ENCODE results near the gene GSDME. TPM values are rescaled to one million over a fixed set of nuclear protein-coding genes. Genes with fewer than 3 reads are reported as not detected.

The GSDME gene
- total and polyA plus RNA-seq, 9 donors: 14.3 to 37.0 (median 29.2) TPM

DNA sequence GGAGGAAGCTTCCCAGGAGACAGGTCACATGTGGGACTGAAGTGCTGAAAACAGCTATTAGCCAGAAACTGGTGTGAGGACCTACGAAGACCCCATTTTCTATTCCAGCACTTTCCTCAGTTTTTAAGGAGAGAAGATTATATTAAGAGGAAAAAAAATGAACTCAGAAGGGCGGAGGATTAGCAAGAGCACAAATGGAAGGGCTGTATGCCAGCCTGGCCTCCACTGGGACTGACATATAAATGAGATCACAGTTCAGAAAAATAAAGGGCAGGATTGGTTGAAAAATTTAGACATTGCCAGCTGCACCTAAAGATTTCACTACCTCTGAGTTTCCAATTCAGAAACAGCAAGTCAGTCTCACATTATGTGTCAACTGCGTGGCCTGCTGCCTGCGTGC lies 53.0 kb downstream of the GSDME start:
- 70 to 82% (median 73%) methylated on average over 4 of the region's 4 CpGs for whole genome bisulfite sequencing, 3 donors
- Histone ChIP-seq H3K9me3 (no peaks in the 10 kb centered on the region), H3K36me3 (no peaks in the 10 kb centered on the region), H3K4me3 (no peak overlapping the region), H3K27ac (no peak overlapping the region), H3K27me3 (no peaks in the 10 kb centered on the region), H3K4me1 (ENCODE audit: insufficient read depth) (peaks cover 11% of the 10 kb centered on the region)
- TF ChIP-seq, protein P1, sequence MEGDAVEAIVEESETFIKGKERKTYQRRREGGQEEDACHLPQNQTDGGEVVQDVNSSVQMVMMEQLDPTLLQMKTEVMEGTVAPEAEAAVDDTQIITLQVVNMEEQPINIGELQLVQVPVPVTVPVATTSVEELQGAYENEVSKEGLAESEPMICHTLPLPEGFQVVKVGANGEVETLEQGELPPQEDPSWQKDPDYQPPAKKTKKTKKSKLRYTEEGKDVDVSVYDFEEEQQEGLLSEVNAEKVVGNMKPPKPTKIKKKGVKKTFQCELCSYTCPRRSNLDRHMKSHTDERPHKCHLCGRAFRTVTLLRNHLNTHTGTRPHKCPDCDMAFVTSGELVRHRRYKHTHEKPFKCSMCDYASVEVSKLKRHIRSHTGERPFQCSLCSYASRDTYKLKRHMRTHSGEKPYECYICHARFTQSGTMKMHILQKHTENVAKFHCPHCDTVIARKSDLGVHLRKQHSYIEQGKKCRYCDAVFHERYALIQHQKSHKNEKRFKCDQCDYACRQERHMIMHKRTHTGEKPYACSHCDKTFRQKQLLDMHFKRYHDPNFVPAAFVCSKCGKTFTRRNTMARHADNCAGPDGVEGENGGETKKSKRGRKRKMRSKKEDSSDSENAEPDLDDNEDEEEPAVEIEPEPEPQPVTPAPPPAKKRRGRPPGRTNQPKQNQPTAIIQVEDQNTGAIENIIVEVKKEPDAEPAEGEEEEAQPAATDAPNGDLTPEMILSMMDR (IDR thresholded peaks at IDR 0.05): no peak
- TF ChIP-seq EP300 (IDR thresholded peaks at IDR 0.05) (no peak), POLR2A (IDR thresholded peaks at IDR 0.05) (no peak)
- intact Hi-C loops (cut with DNase I): no loop called here
- DNase-seq: no peak

DNA sequence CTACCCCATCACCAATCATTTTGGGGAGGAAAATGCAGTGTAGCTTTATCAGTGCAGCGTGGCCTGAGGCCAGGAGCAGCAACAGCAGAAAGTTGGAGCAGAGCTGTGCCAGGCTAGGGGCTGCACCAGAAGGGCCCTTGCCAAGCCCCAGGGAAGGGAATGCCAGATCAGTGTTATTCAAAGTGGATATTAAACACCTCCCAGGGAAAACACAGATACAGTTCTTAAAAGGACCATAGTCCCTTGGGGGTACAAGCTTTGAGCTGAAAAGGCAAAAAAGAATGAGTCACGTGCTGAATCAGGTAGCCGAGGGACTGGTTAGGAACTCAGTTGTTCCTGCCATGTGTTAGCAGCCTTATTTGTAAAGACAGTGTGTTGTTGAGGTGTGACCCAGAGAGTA lies 54.0 kb downstream of the GSDME start:
- H3K4me3 ChIP-seq: no peak overlapping the region
- intact Hi-C loops (cut with DNase I): no loop called here
- 47 to 62% (median 55%) methylated on average over 3 of the region's 3 CpGs for WGBS, 3 donors
- no peak for DNase-seq
- no peak overlapping the region for H3K27ac ChIP-seq
- H3K9me3 ChIP-seq: no peaks in the 10 kb centered on the region
- TF ChIP-seq, protein P1 (IDR thresholded peaks at IDR 0.05): no peak
- TF ChIP-seq EP300 (IDR thresholded peaks at IDR 0.05) (no peak), POLR2A (IDR thresholded peaks at IDR 0.05) (no peak)
- no peaks in the 10 kb centered on the region for H3K27me3 ChIP-seq
- H3K4me1 ChIP-seq (ENCODE audit: insufficient read depth): peaks cover 11% of the 10 kb centered on the region
- no peaks in the 10 kb centered on the region for H3K36me3 ChIP-seq

DNA sequence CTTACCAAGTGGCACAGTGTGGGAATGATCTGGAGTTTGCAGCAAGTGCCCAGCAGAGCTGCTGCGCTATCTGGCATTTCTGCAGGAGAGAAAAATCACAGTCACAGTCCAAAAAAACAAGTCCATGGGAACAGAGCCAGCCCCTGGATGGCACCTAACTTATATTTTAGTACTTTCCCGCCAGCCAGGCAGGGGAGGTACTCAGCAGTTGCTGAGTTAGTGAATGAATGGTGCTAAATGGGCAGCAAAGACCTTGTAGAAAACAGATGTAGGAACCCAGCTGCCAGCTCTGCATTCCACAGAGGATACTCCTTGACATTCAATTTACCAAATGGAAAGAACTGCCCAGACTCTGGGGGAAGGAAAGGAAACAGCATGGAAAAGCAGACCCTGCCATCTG lies 54.5 kb downstream of the GSDME start:
- H3K4me3 ChIP-seq: no peak overlapping the region
- no peak for DNase-seq
- no peaks in the 10 kb centered on the region for H3K36me3 ChIP-seq
- peaks cover 11% of the 10 kb centered on the region for H3K4me1 ChIP-seq (ENCODE audit: insufficient read depth)
- no peak overlapping the region for H3K27ac ChIP-seq
- H3K9me3 ChIP-seq: no peaks in the 10 kb centered on the region
- intact Hi-C loops (cut with DNase I): no loop called here
- 55 to 72% (median 56%) methylated on average over 2 of the region's 2 CpGs for WGBS, 3 donors
- TF ChIP-seq, protein P1 (IDR thresholded peaks at IDR 0.05): no peak
- no peak for TF ChIP-seq EP300 (IDR thresholded peaks at IDR 0.05)
- H3K27me3 ChIP-seq: no peaks in the 10 kb centered on the region

DNA sequence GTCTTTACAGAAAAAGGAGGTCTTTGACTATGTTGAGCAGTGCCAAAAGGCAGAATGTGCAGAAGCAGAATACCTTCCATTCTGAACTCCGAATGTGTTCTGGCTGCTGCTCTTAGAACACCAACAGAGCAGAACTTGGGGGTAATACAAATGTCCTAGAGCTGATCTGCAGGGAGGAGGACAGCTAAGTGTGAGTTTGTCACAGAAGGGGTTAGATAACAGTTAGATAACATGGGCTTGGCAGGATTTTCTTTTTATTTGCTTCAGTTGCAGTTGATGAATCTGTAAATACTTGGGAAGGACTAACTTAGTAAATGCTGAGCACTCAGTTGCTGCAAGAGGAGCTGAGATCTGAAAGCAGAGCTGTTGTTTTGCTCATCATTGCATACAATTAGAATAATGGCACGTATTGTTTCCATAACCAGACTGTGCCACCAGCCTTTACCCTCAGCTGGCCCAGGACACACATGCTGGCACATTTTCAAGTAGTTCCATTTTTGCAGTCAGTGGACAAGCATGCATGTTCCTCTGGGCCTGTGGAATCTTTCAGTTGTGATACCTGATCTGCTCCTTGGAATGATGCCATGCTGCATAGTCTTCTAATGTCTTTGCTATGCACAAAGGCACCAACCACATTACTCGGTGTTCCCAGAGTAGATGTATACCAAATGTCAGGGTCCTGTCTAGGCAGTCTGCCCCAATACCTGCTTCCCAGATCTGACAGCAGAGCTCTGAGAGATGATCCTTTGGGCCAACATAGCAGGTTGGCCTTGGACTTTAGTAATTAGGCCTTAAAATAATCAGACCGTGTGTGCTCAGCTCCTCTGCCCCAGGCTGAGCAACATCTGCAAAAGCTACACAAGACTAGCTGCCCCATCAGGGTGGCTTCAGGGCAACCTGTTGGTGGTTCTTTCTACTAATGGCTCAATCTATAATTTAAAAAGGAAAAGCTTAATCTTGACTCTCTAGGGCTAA lies 55.7 kb downstream of the GSDME start:
- H3K27ac ChIP-seq: no peak overlapping the region
- H3K4me1 ChIP-seq (ENCODE audit: insufficient read depth): peaks cover 11% of the 10 kb centered on the region
- DNase-seq: no peak
- 58 to 66% (median 64%) methylated on average over 4 of the region's 4 CpGs for WGBS, 3 donors
- no peak overlapping the region for H3K4me3 ChIP-seq
- H3K36me3 ChIP-seq: no peaks in the 10 kb centered on the region
- intact Hi-C loops (cut with DNase I): no loop called here
- TF ChIP-seq EP300 (IDR thresholded peaks at IDR 0.05) (no peak), POLR2A (IDR thresholded peaks at IDR 0.05) (no peak)
- H3K9me3 ChIP-seq: no peaks in the 10 kb centered on the region
- no peaks in the 10 kb centered on the region for H3K27me3 ChIP-seq
